Esophagus muscularis mucosa (tissue), 3 donors: ENCODE data around the gene VGLL4.

ENCODE experiments used
- CTCF ChIP-seq, 3 experiments: fragments of 200-600 bp in 2 of 3; fragments of 450-650 bp in 1 of 3; sonication (generic) in 2 of 3; IDR thresholded peaks; one replicate each; pipeline ENCODE4 v1.5.1; 2017 to 2019; ENCODE audit warnings: antibody characterized with exemption in 3 of 3, mild to moderate bottlenecking in 2 of 3, moderate library complexity in 1 of 3
- EP300 ChIP-seq: sonication (generic); formaldehyde crosslinking; IDR thresholded peaks from one replicate; pipeline ENCODE4 v1.6.1; 2017; ENCODE audit warnings: antibody characterized with exemption

DNA sequence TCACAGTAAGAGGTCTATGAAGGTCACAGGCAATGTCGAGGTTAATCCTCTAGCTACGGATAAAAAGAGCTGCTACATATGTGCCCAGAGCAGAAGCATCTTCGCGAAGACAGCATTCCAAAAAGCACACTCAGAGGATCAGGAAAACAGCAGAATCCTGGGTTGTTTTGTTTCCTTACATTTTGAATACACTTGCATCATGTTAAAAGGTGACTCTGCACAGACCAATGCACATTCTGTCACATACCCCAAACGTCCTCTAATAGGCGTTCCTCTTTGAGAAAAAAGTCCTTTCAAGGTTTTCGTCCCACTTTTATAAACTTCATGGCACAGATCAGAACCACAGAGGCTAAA lies 52.7 kb downstream of the VGLL4 start:
- TF ChIP-seq CTCF (IDR thresholded peaks at IDR 0.05) (no peak), EP300 (no peak)
